IPS DF 6.9 (cell line): ENCODE data around the gene CEP83.
"Not testable (repeated sequence)": the region's sequence is repeated elsewhere in the genome, so short reads cannot be mapped to it uniquely, and the experiment has no call there.

Experiments used
- DNase-seq: peaks from one replicate; pipeline ENCODE4 v3.0.0-alpha.2; 2013; ENCODE audit warnings: low read depth, low spot score
- H3K27ac ChIP-seq: one replicate; pipeline ENCODE4 v1.5.1; 2013; ENCODE audit warnings: low read length, control low read depth
- H3K27me3 ChIP-seq: 2 replicates; pipeline ENCODE4 v1.6.1; 2013; ENCODE audit warnings: mild to moderate bottlenecking, low read length; ENCODE audit not compliant: control insufficient read depth, insufficient read depth
- H3K36me3 ChIP-seq: 2 replicates; pipeline ENCODE4 v1.6.1; 2013; ENCODE audit warnings: low read length; ENCODE audit not compliant: control insufficient read depth, insufficient read depth
- H3K4me1 ChIP-seq: 2 replicates; pipeline ENCODE4 v1.6.1; 2013; ENCODE audit warnings: low read length; ENCODE audit not compliant: control insufficient read depth, insufficient read depth
- H3K4me3 ChIP-seq: 2 replicates; pipeline ENCODE4 v1.5.1; 2013; ENCODE audit warnings: mild to moderate bottlenecking, low read length
- H3K9me3 ChIP-seq: 2 replicates; pipeline ENCODE4 v1.6.1; 2013; ENCODE audit warnings: low read length, inconsistent platforms; ENCODE audit not compliant: control insufficient read depth, insufficient read depth
- WGBS: extraction: QIAGEN DNeasy Blood & Tissue Kit; methylation state at CpG from one replicate; pipeline ENCODE4 v1.1.7; 2013; ENCODE audit warnings: mixed read lengths, missing lambda C conversion rate; ENCODE audit not compliant: insufficient read length, insufficient coverage; 5-methylcytosine and 5-hydroxymethylcytosine counted together

The CEP83 gene

GRCh38 chr12:94433744-94434143 is 25.9 kb downstream of the CEP83 start:
- Histone ChIP-seq H3K27ac (no peak overlapping the region), H3K27me3 (no peaks in the 10 kb centered on the region), H3K4me3 (no peak overlapping the region), H3K4me1 (peaks cover 4% of the 10 kb centered on the region), H3K36me3 (no peaks in the 10 kb centered on the region), H3K9me3 (no peaks in the 10 kb centered on the region)
- WGBS: no CpG with 5 or more reads among the region's 1 CpG
- DNase-seq: no peak

- Histone ChIP-seq H3K36me3 (no peaks in the 10 kb centered on the region), H3K4me1 (peaks cover 4% of the 10 kb centered on the region)
Measured at GRCh38 chr12:94430304-94430703, 29.4 kb downstream of the CEP83 start.

GRCh38 chr12:94429633-94430032 is 30.0 kb downstream of the CEP83 start:
- H3K4me1 ChIP-seq: peaks cover 4% of the 10 kb centered on the region
- H3K27ac ChIP-seq: no peak overlapping the region
- H3K27me3 ChIP-seq: no peaks in the 10 kb centered on the region
- no peak for DNase-seq
- H3K9me3 ChIP-seq: no peaks in the 10 kb centered on the region
- H3K4me3 ChIP-seq: no peak overlapping the region
- no peaks in the 10 kb centered on the region for H3K36me3 ChIP-seq

More at GRCh38 chr12:94430304-94430703, 29.4 kb downstream of the CEP83 start:
- no peaks in the 10 kb centered on the region for H3K27me3 ChIP-seq
- no peak overlapping the region for H3K4me3 ChIP-seq
- no peaks in the 10 kb centered on the region for H3K9me3 ChIP-seq
- H3K27ac ChIP-seq: no peak overlapping the region
- DNase-seq: no peak

GRCh38 chr12:94429191-94429590 is 30.5 kb downstream of the CEP83 start:
- no peak overlapping the region for H3K4me3 ChIP-seq
- H3K27ac ChIP-seq: no peak overlapping the region
- H3K9me3 ChIP-seq: no peaks in the 10 kb centered on the region
- H3K27me3 ChIP-seq: no peaks in the 10 kb centered on the region
- no peaks in the 10 kb centered on the region for H3K36me3 ChIP-seq
- H3K4me1 ChIP-seq: peaks cover 4% of the 10 kb centered on the region
- DNase-seq: no peak
- WGBS: no CpG with 5 or more reads among the region's 2 CpGs

- Histone ChIP-seq H3K27me3 (no peaks in the 10 kb centered on the region), H3K27ac (no peak overlapping the region), H3K4me1 (peaks cover 4% of the 10 kb centered on the region), H3K4me3 (no peak overlapping the region), H3K36me3 (no peaks in the 10 kb centered on the region), H3K9me3 (peaks cover 4% of the 10 kb centered on the region)
- no CpG with 5 or more reads among the region's 3 CpGs for WGBS
- DNase-seq: no peak
Measured at GRCh38 chr12:94427501-94428381, 31.9 kb downstream of the CEP83 start.

GRCh38 chr12:94426049-94426448 is 33.6 kb downstream of the CEP83 start:
- Histone ChIP-seq H3K9me3 (peaks cover 4% of the 10 kb centered on the region), H3K27me3 (no peaks in the 10 kb centered on the region), H3K4me1 (peaks cover 4% of the 10 kb centered on the region), H3K4me3 (no peak overlapping the region), H3K27ac (no peak overlapping the region), H3K36me3 (no peaks in the 10 kb centered on the region)
- no CpG with 5 or more reads among the region's 3 CpGs for WGBS
- no peak for DNase-seq

- H3K9me3 ChIP-seq, DNase-seq, H3K4me3 ChIP-seq, H3K27ac ChIP-seq, H3K36me3 ChIP-seq, H3K4me1 ChIP-seq, H3K27me3 ChIP-seq: not testable (repeated sequence)
- WGBS: 94% methylated on average over 2 of the region's 5 CpGs
Measured at GRCh38 chr12:94424830-94425229, 34.8 kb downstream of the CEP83 start.

GRCh38 chr12:94421868-94422740 is 37.6 kb downstream of the CEP83 start:
- Histone ChIP-seq H3K27ac (no peak overlapping the region), H3K4me3 (no peak overlapping the region), H3K9me3 (peaks cover 4% of the 10 kb centered on the region), H3K36me3 (no peaks in the 10 kb centered on the region), H3K4me1 (no peaks in the 10 kb centered on the region), H3K27me3 (no peaks in the 10 kb centered on the region)
- no CpG with 5 or more reads among the region's 5 CpGs for WGBS
- DNase-seq: no peak

GRCh38 chr12:94418517-94418916 is 41.1 kb downstream of the CEP83 start:
- Histone ChIP-seq H3K27me3 (no peaks in the 10 kb centered on the region), H3K36me3 (no peaks in the 10 kb centered on the region), H3K4me1 (no peaks in the 10 kb centered on the region), H3K4me3 (no peak overlapping the region), H3K27ac (no peak overlapping the region), H3K9me3 (peaks cover under 1% of the 10 kb centered on the region)
- no peak for DNase-seq
- WGBS: no CpG with 5 or more reads among the region's 1 CpG

- no peaks in the 10 kb centered on the region for H3K4me1 ChIP-seq
- no peak for DNase-seq
- no peaks in the 10 kb centered on the region for H3K36me3 ChIP-seq
- H3K27me3 ChIP-seq: no peaks in the 10 kb centered on the region
- no CpG with 5 or more reads among the region's 2 CpGs for WGBS
- H3K27ac ChIP-seq: no peak overlapping the region
- no peak overlapping the region for H3K4me3 ChIP-seq
- no peaks in the 10 kb centered on the region for H3K9me3 ChIP-seq
Measured at GRCh38 chr12:94416613-94417012, 43.1 kb downstream of the CEP83 start.
